Umbilical cord (tissue), 2 donors: ENCODE measurements around the gene DPP6. TPM values are rescaled to one million over a fixed set of nuclear protein-coding genes. Genes with fewer than 3 reads are reported as not detected.

Experiments used
- DNase-seq: peaks from one replicate; pipeline ENCODE4 v3.0.0-alpha.2; 2015; ENCODE audit warnings: low spot score
- total RNA-seq: library from RNA; depleted of rRNA; stranded (reverse); fragments of >200 nt; gene quantifications from one replicate; pipeline ENCODE4 v1.2.3, GENCODE V29; 2014; ENCODE audit warnings: low replicate concordance; ENCODE audit not compliant: insufficient read depth

Gene DPP6
- total RNA-seq, 1 donor from 2014 or later: 1.2 TPM

GRCh38 chr7:154767142-154767541 lies 714.9 kb downstream of the DPP6 start:
- DNase-seq: no peak

- DNase-seq: no peak
Observed at GRCh38 chr7:154767821-154768415, 715.7 kb downstream of the DPP6 start.

DNA sequence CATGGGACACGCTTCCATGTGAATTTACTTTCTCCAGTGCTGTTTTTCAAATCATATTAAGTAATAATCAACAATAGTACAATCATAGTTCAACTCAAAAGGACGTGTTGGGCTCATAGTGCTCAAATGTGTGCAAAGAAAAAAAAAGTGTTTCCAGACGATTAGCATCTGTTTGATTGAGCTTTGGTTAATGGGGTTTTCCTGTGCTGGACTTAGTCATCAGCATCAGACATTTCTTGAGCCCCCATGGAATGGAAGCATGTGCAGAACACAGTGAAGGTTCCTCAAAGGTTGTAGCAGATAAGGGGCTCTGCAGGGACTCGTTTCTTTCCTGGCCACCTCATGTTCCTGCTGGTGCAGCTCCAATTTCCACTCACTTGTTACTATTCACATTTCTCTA lies 716.8 kb downstream of the DPP6 start:
- DNase-seq: no peak

DNA sequence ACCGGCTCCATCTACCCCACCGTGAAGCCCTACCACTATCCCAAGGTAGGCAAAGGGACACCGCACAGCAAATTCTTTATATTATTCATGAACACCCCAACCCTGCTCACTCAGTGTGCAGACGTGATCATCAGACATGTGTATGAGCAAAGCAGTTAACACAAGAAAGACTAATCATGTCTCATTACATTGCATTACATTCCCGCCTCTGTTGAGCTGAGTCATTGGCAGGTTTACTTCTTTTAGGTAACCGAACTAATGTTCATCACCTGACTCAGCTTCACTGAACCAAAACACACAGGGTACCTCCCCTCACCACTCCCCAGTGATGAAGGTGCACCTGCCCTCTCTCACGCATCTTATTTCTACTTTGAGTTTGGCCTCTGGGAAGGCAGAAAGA lies 717.3 kb downstream of the DPP6 start:
- DNase-seq: no peak

- DNase-seq: no peak
Observed at GRCh38 chr7:154770361-154770760, 718.2 kb downstream of the DPP6 start.

DNA sequence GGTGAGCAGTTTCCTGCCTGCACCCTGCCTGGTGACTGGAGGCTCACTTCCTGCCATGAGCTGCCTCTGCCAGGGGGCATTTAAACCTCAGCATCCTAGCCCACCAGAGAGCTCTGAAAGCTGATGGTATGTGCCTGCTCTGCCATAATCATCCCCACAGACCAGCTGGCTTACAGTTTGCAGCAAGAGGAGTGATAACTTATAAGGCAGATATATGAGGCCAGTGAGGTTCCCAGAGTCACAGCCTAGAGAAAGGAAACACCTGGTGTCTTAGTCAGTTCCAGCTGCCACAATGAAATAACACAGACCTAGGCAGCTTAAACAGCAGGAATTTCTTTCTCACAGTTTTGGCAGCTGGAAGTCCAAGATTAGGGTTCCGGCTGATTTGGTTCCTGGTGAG lies 718.8 kb downstream of the DPP6 start:
- no peak for DNase-seq

GRCh38 chr7:154774303-154774969 lies 722.2 kb downstream of the DPP6 start:
- no peak for DNase-seq

GRCh38 chr7:154775681-154776080 lies 723.5 kb downstream of the DPP6 start:
- DNase-seq: no peak

DNA sequence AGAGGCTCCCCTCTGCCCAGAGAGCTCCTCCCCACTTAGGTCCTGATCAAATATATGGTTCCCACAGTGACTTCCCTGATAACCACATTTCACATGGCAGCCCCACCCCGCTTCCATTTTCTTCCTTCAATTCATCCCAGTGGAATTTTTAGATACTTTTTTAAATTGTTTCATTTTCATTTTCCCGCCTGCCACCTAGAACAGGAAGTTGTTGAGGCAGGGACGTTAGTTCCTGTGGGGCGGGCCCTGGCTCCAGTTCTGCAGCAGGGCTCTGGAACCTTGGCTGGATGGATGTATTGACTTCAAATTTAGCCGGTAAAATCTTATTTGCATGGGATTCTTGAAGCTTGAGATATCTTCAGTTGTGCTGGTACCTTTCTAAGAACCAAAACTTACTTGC lies 724.2 kb downstream of the DPP6 start:
- no peak for DNase-seq

DNA sequence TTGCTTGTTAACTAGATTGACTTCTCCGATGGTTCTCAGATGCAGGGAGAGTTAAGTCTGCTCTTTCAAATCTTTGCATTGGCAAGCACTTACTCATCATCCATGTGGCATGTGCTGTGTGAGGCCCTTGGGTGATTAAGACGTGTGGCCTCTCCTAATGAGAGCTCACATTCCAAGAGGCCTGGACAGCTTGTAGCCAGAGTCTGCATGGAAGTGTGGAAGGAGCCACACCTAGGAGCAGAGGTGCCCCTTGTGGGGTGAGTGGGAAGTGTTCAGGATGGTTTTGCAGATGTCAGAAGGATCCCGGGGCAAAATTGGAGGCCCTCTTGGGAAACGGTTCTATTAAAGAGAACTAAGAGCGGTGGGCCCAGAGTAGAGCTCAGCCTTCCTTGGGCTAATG lies 724.8 kb downstream of the DPP6 start:
- no peak for DNase-seq

- no peak for DNase-seq
Observed at GRCh38 chr7:154777489-154777888, 725.3 kb downstream of the DPP6 start.

- no peak for DNase-seq
Observed at GRCh38 chr7:154777908-154778307, 725.7 kb downstream of the DPP6 start.

- no peak for DNase-seq
Observed at GRCh38 chr7:154781369-154782303, 729.4 kb downstream of the DPP6 start.

GRCh38 chr7:154783281-154783909 lies 731.2 kb downstream of the DPP6 start:
- no peak for DNase-seq

- DNase-seq: no peak
Observed at GRCh38 chr7:154785898-154786297, 733.7 kb downstream of the DPP6 start.

DNA sequence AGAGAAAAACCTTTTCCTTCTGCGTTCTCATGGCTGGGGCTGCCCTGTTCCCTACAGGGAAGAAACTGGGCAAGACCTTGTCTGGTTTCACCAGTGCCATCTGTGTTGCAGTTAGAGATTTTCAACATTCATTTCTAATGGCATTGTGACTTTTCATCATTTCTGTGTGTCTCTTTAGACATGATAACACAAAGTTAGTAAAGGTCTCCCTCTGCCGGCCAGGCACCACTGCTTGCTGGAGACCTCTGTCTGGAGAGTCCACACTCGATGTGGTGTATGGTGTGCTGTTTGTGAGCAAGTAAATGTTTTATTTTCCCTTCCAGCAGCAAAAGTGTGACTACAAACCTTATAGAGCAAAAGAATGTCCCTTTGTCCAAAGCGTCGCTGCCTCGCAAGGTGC lies 737.2 kb downstream of the DPP6 start:
- peak; percentile 19 for DNase-seq

GRCh38 chr7:154791611-154792010 lies 739.4 kb downstream of the DPP6 start:
- DNase-seq: no peak

DNA sequence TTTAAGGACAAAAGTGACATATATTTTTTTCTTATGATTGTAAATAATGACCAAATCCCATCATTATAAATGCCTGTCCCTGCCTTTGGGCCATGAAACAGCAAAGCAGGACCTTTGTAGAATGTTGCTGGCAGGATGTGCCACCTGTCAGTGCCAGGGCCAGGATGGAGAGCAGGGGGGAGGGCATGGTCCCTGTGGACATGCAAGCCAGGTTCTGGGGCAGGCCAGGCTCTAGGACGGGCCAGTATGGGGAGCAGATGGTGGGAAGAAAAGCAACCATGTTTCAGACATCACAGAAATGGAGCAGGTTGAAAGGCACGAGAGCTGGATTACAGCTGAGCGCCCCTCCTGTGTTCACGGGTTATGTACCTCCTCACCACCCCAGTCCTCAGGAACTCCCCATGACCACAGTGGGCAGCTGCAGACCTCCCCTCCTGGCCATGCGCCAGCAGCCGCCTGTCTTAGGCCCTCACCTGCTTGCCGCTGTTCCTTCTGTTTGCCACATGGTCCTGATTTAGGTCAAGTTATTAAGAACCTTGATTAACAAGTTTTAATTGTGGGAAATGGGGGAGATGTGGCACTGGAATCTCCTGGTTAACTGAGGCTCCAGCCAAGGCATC lies 740.3 kb downstream of the DPP6 start:
- DNase-seq: no peak

DNA sequence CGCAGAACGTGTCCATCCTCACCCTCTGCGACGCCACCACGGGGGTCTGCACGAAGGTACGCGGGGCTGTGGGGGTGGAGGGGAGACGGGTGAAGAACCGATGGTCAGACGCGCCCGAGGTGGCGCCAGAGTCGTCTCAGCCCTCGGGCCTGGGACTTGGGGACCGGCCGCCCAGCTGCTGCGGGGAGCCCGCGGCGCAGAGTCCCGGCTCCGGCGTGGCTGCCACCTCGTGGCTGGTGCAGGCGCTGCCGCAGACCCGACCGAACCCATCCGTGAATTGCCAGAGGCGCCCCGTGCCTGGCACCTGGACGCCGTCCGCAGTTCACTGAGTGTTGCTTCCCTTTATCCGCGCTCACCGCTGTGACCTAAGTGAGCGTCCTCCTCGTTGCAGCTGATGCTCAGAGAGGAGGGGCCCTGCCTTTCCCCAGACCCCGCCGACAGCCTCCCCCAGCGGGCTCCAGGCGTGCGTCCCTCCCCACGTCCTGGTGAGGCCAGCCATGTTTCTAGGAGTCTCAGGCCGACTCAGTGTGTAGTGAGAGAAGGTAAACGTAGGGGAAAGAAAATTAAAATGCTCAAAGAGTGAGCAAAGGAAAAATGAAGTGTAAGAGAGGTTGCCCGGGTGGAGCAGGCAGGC lies 742.1 kb downstream of the DPP6 start:
- DNase-seq: no peak

DNA sequence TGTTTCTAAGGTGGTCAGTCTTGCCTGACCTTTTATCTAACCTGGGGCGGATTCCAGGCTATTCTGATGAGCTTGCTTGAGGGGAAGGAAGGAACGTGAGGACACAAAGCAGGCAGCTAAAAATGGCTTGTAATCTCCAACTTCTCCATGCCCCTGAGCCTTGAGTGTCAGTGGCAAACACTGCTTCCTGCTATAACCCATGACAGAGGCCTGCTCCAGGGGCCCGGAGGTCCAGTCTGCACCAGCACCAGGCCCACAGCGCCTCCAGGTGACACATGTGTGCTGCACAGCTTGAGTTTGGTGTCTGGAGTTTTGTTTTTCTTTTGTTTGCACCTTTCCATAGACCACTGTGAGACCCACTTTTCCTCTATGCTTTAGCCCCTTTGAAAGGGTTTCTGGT lies 742.8 kb downstream of the DPP6 start:
- DNase-seq: no peak

- no peak for DNase-seq
Observed at GRCh38 chr7:154795437-154795836, 743.2 kb downstream of the DPP6 start.
